Esophagus muscularis mucosa (tissue), 4 donors: ENCODE measurements around the gene CNTRL. TPM values are rescaled to one million over a fixed set of nuclear protein-coding genes. Genes with fewer than 3 reads are reported as not detected.

ENCODE experiments used
- DNase-seq: peaks from one replicate; pipeline ENCODE4 v3.0.0-alpha.2; 2017; ENCODE audit errors: extremely low spot score
- H3K27ac ChIP-seq, 4 donors: fragments of 200-600 bp; sonication (generic); replicated peaks in 1 of 4; 1 replicate in 3 of 4; 2 replicates in 1 of 4; pipeline ENCODE4 v1.5.1; 2016 to 2019; ENCODE audit warnings: mild to moderate bottlenecking in 1 of 4
- H3K27me3 ChIP-seq, 4 donors: fragments of 200-600 bp; sonication (generic); one replicate each; pipeline versions ENCODE4 v1.5.1 to v1.6.0; 2016 to 2019
- H3K36me3 ChIP-seq, 4 donors: fragments of 200-600 bp; sonication (generic); one replicate each; pipeline ENCODE4 v1.5.1; 2016 to 2019
- H3K4me1 ChIP-seq, 4 donors: fragments of 200-600 bp; sonication (generic); one replicate each; pipeline ENCODE4 v1.5.1; 2016 to 2019
- H3K4me3 ChIP-seq, 4 donors: fragments of 200-600 bp; sonication (generic); 1 replicate in 2 of 4; 2 replicates in 2 of 4; pipeline ENCODE4 v1.5.1; 2016 to 2019; ENCODE audit warnings: mild to moderate bottlenecking in 4 of 4, moderate library complexity in 1 of 4
- H3K9me3 ChIP-seq, 4 donors: fragments of 200-600 bp; sonication (generic); 1 replicate in 3 of 4; 2 replicates in 1 of 4; pipeline ENCODE4 v1.5.1; 2016 to 2019
- EP300 ChIP-seq: sonication (generic); formaldehyde crosslinking; IDR thresholded peaks from one replicate; pipeline ENCODE4 v1.6.1; 2017; ENCODE audit warnings: antibody characterized with exemption
- POLR2A ChIP-seq: fragments of 450-650 bp; IDR thresholded peaks from one replicate; pipeline ENCODE4 v1.6.1; 2017; ENCODE audit warnings: antibody characterized with exemption, moderate library complexity, mild to moderate bottlenecking, low read depth
- POLR2AphosphoS5 ChIP-seq, 2 donors: sonication (generic); formaldehyde crosslinking; IDR thresholded peaks; one replicate each; pipeline ENCODE4 v1.6.1; 2017; ENCODE audit warnings: antibody characterized with exemption in 2 of 2
- WGBS: methylation state at CpG from one replicate; pipeline ENCODE4 v1.1.5; 2018; 5-methylcytosine and 5-hydroxymethylcytosine counted together
- intact Hi-C: fragments of 100-400 bp; cut with DNase I; formaldehyde crosslinking; loops from one replicate; pipeline ENCODE4 v1.15.1; 2023
- total RNA-seq, 4 donors: library from RNA; depleted of rRNA; stranded (reverse); fragments of >200 nt; gene quantifications; one replicate each; pipeline versions ENCODE4 v1.1.0 to v1.2.1, GENCODE V29; 2016
- TF ChIP-seq, protein P1 (sequence below), 3 experiments: fragments of 200-600 bp in 2 of 3; fragments of 450-650 bp in 1 of 3; sonication (generic) in 2 of 3; IDR thresholded peaks; one replicate each; pipeline ENCODE4 v1.5.1; 2017 to 2019; ENCODE audit warnings: antibody characterized with exemption in 3 of 3, mild to moderate bottlenecking in 2 of 3, moderate library complexity in 1 of 3

Gene CNTRL
- total RNA-seq, 4 donors from 2014 or later, result 7.8 to 14.1 (median 11.2) TPM

DNA sequence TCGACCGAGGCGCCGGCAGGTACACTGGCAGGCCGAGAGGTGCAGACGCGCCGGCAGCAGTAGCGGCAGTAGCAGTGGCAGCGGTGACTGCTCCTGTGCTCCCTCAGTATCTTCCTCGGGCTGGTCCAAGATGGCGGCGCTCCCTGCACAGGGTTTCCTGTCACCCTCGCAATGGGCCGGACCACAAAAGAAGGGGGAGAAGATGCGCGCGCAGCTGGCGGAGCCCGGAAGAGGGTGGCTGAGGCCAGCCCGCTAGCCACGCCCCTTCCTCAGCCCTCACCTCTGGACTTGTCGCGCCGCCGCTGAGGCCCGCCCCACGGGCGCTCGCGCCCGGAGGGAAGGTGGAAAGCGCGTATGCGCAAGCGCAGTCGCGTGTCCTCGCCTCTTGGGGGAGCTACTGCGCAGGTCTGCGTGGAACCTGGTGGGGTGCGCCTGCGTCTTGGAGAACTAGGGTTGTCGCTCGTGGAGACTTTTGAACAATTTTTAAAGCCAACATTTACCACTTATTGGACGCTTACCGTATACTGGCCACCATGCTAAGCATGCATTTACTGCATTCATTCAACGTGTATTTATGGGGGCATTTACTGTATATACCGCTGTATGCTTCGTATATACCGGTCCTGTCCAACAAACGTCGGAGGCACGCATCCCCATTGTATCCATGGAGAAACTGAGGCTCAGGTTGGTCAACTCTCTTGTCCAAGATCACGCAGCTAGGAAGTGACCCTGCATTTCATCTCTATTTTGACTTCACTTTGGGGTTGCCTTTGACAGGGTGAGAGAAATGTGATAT is 127.2 kb downstream of the CNTRL start, which contains the start of gene RAB14:
Gene RAB14, minus strand, starts transcription at position 132 of the 796 bp plus-strand sequence. CDS start 8,457 bp downstream, outside the sequence.
- intact Hi-C loops, result no loop called here
- no peak for TF ChIP-seq EP300
- TF ChIP-seq, protein P1, sequence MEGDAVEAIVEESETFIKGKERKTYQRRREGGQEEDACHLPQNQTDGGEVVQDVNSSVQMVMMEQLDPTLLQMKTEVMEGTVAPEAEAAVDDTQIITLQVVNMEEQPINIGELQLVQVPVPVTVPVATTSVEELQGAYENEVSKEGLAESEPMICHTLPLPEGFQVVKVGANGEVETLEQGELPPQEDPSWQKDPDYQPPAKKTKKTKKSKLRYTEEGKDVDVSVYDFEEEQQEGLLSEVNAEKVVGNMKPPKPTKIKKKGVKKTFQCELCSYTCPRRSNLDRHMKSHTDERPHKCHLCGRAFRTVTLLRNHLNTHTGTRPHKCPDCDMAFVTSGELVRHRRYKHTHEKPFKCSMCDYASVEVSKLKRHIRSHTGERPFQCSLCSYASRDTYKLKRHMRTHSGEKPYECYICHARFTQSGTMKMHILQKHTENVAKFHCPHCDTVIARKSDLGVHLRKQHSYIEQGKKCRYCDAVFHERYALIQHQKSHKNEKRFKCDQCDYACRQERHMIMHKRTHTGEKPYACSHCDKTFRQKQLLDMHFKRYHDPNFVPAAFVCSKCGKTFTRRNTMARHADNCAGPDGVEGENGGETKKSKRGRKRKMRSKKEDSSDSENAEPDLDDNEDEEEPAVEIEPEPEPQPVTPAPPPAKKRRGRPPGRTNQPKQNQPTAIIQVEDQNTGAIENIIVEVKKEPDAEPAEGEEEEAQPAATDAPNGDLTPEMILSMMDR (IDR thresholded peaks at IDR 0.05), result peak; percentile 37 to 64 (median 58)
- TF ChIP-seq POLR2AphosphoS5 (IDR thresholded peaks at IDR 0.05), result peak; percentile 85 to 93
- TF ChIP-seq POLR2A, result no peak
- 9% methylated on average over 25 of the region's 55 CpGs for WGBS
- H3K9me3 ChIP-seq, result no peaks in the 10 kb centered on the region
- peak; percentile 100 for DNase-seq
- H3K27ac ChIP-seq, result peak within 1 kb of the TSS; percentile 92 to 96 (median 94)
- no peaks in the 10 kb centered on the region for H3K27me3 ChIP-seq
- peak within 1 kb of the TSS; percentile 92 to 97 (median 96) for H3K4me3 ChIP-seq
- H3K36me3 ChIP-seq, result no peaks in the 10 kb centered on the region
- peaks cover 36 to 47% (median 44%) of the 10 kb centered on the region in 4 donors for H3K4me1 ChIP-seq

DNA sequence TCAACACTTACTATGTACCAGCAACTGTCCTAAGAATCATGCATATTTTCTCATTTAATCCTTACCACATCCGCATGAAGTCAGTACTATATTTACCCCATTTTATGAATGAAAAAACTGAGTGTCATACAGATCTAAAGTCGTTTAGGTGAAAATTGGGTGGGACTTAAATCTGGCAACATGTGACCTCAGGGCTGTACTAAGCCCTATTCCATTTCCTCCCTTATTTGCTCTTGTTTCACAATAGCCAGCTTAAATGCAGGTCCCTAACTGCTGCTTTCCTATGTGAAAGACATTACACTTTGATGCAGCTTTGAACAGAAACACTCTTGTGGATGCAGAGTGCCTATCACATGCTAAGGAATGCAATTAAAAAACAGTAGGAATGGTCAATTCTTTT is 129.4 kb downstream of the CNTRL start:
- Histone ChIP-seq H3K4me3 (no peak overlapping the region), H3K4me1 (peaks cover 14 to 25% (median 23%) of the 10 kb centered on the region in 4 donors), H3K27me3 (no peaks in the 10 kb centered on the region), H3K27ac (no peak overlapping the region), H3K9me3 (no peaks in the 10 kb centered on the region), H3K36me3 (no peaks in the 10 kb centered on the region)
- intact Hi-C loops, result no loop called here
- no peak for DNase-seq
- 75% methylated on average over 2 of the region's 2 CpGs for WGBS
- no peak for TF ChIP-seq EP300
- TF ChIP-seq POLR2AphosphoS5 (IDR thresholded peaks at IDR 0.05), result no peak
- no peak for TF ChIP-seq POLR2A
- TF ChIP-seq, protein P1 (IDR thresholded peaks at IDR 0.05), result no peak

DNA sequence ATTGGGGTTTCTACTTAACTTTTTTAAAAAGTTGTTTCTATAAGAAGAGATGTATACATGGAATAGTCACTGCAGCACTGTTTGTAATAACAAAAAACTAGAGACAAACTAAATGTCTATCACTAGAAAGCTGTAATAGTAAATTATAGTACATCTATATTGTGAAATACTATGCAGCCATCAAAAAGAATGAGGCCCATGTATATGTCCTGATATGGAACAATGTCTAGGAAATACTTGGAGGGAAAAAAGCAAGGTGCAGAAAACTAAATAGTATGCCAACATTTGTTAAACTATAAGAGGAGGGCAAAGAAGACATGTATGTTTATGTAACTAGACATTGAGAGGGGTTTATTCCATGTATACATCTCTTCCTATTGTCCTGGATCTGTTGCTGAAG is 129.9 kb downstream of the CNTRL start:
- no peak for DNase-seq
- Histone ChIP-seq H3K4me1 (peaks cover 9 to 20% (median 18%) of the 10 kb centered on the region in 4 donors), H3K27ac (no peak overlapping the region), H3K9me3 (no peaks in the 10 kb centered on the region), H3K4me3 (no peak overlapping the region), H3K36me3 (no peaks in the 10 kb centered on the region), H3K27me3 (no peaks in the 10 kb centered on the region)
- TF ChIP-seq POLR2A, result no peak
- intact Hi-C loops, result no loop called here

DNA sequence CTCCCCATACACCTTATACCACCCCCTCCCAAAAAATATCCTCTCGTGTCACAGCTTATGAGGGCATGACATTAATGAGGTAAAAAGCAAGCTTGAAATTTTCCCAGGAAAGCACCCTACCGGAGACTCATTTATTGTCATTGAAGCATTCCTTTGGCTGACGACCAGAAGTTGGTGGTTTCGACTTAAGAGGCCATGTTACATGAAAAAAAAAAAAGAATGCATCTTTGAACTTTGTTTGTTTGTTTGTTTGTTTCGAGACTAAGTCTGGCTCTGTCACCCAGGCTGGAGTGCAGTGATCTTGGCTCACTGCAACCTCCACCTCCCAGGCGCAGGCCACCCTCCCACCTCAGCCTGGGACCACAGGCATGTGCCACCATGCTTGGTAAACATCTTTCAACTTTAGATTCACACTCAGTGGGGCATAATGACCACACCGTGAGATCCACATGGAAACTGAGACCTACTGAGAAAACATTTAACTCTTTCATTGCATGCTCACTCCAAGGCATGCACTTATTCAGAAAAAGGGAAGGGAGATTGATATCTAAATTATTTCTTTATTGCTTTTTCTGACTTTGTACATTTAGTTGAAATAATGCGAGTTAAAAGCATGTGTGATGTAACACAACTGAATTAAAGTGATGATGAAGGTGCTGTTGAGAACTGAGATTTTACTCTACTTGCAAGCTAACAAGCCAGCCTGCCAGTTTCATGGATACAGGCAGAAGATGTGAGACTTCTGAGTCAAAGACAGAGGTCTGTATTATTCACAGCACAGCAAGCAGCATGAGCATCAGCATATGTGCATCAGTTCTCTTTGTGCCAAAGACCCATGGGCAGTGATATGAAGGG is 132.0 kb downstream of the CNTRL start:
- TF ChIP-seq EP300 (no peak), POLR2A (no peak)
- TF ChIP-seq, protein P1 (IDR thresholded peaks at IDR 0.05), result no peak
- Histone ChIP-seq H3K27ac (no peak overlapping the region), H3K27me3 (no peaks in the 10 kb centered on the region), H3K4me1 (peaks cover 0 to 8% (median 6%) of the 10 kb centered on the region in 4 donors), H3K4me3 (no peak overlapping the region), H3K9me3 (no peaks in the 10 kb centered on the region), H3K36me3 (no peaks in the 10 kb centered on the region)
- WGBS, result 66% methylated on average over 8 of the region's 8 CpGs
- intact Hi-C loops, result no loop called here
- no peak for DNase-seq

DNA sequence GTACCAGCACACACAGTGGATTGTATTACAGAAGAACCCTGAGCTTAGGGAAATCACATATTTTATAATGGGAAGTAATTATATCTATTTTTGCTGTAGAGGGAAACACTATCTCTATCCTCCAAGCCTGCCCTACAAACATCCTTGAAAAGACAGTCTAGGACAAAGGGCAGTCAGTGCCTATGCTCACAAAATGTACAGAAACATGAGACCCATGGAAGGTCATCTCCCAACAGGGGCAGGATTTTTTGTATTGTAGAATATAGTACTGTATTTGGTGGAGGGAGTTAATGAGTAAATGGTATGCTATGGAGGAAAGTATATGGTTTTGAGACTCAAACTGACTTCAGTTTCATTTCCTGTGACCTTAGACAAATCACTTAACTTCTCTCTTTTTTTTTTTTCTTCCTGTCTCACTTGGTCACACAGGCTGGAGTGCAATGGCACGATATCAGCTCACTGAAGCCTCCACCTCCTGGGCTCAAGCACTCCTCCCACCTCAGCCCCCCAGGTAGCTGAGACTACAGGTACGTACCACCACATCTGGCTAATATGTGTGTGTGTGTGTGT is 132.7 kb downstream of the CNTRL start:
- peaks cover 0 to 4% (median 2%) of the 10 kb centered on the region in 4 donors for H3K4me1 ChIP-seq
- TF ChIP-seq EP300 (no peak), POLR2A (no peak), POLR2AphosphoS5 (IDR thresholded peaks at IDR 0.05) (no peak)
- TF ChIP-seq, protein P1 (IDR thresholded peaks at IDR 0.05), result no peak
- intact Hi-C loops, result no loop called here
- no peak overlapping the region for H3K27ac ChIP-seq
- WGBS, result 70% methylated on average over 2 of the region's 2 CpGs
- no peaks in the 10 kb centered on the region for H3K36me3 ChIP-seq
- H3K27me3 ChIP-seq, result no peaks in the 10 kb centered on the region
- H3K4me3 ChIP-seq, result no peak overlapping the region
- DNase-seq, result no peak
- H3K9me3 ChIP-seq, result no peaks in the 10 kb centered on the region
